GM19238 (cell line): ENCODE measurements around the gene LRRC47.

Experiments used
- DNase-seq: peaks from one replicate; pipeline ENCODE4 v3.0.0; 2011; ENCODE audit warnings: low spot score; ENCODE audit not compliant: insufficient read length

LRRC47 gene

DNA sequence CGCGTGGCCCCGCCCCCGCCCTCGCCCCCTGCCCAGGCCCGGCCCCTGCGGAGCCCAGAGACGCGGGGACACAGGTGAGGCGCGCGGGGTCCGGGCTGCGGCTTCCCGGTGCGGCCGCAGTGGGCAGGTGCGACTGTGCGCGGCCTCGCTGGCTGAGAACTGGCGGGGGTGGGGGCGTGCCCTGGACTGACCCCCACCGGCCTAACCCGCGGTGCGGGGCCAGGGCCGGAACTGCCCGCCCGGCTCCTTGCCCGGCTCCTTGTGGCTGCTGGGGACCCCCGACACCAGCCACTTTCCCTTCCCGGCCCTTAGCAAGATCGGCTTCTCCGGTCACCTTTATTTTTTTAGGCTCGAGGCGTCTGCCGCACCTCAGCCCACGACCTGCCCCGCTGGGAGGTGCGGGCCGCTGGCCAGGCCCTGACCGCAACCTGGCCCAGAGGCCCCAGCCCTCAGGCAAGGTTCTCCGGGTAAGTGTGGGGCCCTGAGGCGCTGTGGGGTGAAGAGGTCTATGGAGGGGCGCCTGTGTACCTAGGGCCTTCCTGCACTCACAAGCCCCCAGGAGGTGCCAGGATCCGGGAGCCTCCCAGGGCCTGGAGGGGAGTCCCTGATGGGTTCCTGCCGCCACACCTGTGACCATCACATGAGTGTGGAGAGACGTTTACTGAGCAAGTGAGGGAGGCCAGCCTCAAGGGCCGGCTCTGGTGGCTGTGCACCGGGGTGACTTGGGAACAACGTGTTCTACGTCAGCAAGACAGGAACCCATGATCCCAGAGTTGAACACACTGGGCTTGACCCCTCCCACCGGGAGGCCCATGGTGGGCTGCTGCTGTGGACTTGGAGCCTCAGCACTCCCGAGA lies 23.4 kb downstream of the LRRC47 start, which contains the start of gene SMIM1:
Gene SMIM1 (plus strand): TSS at position 35 of the 857 bp plus-strand sequence. CDS start 2,625 bp downstream, outside the sequence.
- no peak for DNase-seq

DNA sequence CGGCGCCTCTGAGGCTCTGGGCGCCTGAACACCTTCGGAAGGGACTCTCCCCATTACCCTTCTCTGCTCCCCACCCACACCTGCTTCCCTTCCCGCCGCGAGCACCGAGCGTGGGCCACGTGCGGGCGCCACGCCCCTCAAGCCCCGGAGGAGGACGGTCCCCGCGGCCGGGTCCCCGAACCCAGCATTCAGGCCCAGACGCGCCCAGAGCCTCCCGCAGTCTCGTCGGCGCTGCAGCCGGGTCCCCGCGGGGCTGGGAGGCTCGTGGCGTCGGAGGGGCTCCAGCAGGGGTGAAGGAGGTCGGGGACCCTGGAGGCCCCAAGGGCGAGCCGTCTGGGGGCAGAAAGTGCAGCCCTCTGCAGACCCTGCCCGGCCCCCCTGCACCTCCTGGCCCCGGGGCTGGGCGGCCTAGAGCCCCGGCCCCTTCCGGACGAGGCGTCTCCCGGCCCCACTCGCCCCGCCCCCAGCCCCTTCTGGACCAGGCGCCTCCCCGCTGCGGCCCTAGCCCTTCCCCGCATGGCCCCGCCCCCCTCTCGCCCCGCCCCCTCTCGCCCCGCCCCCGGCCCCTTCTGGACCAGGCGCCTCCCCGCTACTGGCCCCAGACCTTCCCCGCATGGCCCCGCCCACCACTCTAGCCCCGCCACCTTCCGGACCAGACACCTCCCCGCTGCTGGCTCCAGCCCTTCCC lies 24.1 kb downstream of the LRRC47 start:
- DNase-seq: peak; percentile 99

DNA sequence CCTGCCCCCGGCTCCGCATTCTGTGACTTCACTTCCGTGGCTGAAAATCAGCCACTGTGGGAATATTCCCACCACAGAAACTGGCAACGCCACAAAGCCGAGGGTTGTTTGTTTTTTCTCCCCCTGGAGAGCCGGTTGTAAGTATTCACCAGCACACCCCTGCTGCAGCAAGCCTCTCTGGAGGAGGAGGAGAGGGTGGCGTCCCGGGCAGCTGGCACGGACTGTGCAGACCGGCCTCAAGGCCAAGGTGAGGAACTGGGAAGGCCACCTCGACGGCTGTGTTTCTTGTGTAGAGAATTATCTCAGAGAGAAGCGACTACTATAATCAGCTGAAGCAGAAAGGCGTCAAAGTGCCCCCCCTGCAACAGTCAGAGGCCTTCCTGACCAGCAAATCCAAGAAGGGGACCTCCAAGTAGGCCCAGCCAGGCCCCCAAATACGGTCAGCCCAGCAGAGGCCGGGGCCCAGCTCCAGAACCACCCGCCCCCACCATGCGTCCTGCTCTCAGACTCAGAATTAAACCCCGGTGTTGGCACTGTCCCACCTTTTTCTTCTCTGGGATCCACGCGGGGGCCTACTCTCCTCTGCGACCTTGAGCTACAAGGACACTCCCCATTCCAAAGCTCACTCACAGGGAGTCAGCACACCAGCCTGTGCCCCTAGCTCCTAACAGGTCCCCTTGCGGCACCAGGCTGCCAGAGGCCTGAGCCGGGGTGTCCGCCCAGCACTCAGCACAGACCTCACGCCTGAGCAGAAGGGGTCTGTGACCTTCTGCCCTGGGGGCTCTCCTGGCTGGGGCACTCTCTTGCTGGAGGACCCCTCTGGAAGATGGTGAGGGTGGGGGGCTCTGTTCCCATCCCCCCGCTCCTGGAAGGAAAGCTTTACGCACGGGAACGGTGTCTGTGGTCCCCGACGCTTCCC lies 24.9 kb downstream of the LRRC47 start:
- no peak for DNase-seq

DNA sequence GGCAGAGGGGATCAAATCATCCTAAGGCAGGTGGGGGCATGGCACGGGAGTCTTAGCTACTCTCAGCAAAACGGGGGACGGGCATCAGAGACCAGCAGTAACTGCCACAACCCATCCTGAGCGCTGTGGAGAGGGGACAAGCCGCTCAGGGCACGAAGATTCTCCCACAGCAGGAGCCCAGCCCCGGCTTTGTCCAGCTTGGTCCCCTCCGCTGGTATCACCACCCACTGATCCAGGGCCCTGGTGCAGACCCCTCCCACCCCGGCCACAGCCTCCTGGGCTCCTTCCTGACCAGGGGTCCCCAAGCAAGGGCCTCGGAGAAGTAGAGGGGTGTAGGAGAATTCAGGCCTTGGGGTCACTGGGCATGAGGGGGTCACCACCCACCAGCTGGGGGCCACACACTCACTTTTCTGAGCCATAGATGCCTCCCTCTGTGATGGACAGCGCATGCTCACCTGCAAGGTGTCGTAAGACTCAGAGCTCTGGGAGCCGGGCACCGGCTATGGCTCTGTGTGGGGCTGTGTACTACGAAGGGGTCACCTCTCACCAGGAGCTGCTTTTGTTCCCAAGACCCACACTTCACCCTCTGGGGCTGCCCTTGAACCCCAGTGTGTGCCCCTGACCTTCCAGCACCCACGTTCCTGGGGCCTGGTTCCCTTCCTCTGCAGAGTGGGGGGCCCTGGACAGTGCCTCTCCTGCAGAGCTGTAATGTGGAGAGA lies 26.1 kb downstream of the LRRC47 start:
- no peak for DNase-seq

DNA sequence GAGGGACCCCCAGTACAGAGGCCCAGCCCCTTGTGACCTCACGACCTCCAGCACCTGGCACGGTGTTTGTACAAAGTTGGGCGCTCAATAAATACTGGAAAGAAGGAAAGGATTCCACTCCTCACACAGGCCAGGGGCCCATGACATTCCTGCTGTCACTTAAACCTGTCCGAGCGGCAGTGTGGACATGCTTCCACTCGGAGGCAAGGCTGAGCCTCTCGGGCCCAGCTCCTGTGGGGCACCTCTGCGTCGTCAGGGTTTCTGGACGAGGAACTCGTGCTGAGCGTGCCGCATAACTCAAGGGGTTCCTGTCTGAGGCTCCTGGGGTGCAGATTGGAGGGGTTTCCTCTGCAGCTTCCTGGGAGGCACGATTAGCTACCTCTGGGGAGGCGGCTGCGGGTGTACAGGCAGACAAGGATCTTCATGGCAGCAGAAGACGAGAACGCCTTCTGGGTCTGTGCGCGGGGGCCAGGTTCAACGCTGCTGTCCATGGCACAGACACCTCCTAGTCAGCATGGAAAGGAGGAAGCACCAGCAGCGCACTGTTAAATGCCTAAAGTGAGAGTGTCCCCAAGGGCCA lies 27.4 kb downstream of the LRRC47 start:
- no peak for DNase-seq

DNA sequence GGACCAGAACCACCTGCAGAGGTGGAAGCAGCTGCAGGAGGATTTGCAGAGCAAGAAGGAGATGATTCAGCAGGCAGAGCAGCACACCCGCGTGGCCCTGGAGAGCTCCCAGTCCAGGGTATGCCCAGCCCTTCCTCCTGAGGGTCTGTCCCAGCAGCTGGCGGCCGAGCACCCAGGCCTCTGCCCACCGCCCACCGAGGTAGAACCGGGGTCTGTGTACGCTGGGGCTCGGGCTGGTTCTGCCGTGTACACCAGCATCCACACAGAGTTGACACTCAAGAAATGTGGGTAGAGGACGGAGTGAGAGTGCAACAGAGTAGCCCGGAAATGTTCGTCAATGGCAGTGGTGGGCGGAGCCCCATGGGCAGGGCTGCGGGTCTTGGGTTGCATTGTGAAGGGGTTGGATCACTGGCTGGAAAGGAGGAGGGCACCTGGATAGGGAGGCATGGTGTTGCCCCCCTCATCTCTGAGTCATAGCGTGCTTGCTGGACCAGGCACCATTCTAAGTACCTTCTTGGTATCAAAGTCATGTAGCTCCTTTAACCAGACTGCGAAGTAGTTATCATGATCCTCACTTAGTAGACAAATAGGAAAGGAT lies 28.9 kb downstream of the LRRC47 start:
- DNase-seq: no peak

DNA sequence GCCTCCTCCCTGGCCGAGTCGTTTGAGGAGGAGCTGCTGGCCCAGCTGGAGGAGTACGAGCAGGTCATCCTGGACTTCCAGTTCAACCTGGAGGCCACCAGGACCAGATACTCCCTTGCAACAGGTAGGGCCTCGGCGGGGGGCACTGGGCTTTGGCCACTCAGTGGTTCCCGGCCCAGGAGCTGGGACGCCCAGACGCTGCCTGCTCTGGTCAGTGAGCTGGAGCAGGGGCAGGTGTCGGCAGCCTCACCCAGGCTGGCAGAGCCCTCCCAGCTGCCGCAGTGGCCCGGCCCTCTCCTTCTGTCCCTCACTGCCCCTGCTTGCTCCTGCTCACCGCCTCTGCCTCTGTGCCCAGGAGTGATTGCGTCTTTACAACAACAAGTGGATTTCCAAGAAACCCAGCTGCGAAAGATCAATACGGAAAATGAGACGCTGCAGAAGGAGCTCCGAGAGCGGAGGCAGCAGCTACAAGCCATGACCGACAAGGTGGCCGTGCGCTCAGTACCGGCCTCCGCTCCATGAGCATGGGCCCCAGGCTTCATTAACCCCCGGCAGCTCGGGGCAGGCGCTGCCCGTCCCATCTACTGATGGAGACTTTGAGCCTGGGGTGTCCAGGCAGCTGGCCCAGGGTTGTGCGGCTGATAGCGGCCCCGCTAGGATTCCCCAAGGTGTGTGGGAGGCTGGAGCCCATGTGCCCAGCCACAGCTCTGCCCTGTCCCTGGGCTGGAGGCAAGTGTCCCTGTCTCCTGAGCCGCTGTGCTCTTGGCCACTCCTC lies 32.8 kb downstream of the LRRC47 start:
- DNase-seq: no peak

DNA sequence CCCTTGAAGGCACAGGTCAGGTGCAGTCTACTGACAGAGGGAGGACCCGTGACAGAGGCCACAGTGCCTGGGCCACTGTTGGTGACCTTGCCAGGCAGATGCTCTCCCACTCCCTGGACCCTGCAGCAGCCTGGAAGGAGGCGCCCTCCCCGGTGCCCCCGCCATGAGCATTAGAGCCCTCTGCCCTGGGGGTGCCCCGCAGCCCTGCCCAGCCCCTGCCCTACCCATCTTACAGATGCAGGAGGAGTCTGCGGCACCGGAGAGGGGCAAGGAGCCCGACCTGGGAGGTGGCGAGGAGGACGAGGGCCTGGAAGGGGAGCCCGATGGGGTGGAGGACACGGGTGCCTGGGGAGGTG lies 33.4 kb downstream of the LRRC47 start:
- no peak for DNase-seq

DNA sequence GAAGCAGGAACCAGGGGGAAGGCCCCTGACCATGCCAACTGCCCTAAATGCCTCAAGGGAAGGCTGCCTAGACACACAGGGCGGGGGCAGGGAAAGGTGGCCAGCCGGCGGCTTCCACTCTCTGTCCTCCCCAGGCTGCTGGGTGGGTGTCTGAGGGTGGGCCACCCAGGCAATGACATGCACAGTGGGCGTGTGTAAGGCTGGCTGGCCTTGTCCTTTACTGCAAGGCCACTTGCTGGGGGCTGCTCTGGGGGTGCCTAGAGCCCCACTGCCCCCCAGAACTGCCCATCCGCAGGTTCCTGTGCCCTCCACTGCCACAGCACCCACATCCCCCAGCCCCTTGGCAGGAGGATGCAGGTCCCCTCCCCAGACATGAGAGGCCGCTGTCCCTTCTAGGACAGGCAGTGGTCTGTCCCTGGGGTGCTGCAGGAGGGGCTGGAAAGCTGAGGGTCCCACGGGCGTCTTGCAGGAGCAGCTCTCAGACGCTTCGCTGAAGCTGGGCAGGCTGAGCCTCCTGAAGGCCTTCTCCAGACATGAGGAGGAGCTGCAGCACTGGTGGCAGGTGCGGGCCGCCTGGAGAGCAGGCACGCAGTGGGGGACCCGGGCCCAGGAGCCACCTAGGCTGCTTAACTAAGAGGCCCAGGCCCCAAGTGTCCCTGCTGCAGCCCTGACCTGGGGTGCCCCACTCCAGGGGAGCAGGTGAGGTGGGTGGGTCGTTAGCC lies 34.0 kb downstream of the LRRC47 start:
- DNase-seq: no peak

DNA sequence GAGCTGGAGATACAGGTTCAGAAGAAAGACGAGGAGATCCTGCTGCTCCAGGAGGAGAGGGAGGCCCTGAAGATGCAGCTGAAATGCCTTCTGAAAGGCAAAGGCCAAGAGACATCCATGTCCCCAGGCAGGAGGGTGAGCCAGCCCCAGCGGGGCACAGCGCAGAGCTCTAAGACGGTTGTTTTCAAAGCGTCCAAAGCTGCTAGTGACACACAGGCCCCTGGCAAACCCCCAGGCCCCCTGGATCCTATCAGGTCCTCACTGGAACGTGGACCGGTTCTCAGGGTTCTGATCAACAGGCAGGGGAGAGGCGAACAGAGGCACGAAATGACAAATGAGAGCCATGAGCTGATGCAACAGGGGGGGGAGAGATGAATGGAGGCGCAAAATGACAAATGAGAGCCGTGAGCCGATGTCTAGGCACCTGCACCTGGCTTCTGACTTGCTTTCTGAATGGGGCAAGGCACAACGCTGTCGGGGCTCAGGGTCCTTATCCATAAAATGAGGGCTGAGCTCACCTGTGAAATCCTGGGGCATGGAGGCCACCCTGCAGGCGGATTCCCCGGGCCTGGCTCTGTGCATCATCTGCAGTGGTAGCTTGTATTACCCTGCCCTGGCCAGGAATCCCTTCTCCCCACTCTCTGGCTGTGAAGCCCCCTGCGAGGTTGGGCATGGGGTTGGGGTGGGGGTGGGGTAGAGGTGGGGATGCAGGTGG lies 34.8 kb downstream of the LRRC47 start:
- DNase-seq: no peak

DNA sequence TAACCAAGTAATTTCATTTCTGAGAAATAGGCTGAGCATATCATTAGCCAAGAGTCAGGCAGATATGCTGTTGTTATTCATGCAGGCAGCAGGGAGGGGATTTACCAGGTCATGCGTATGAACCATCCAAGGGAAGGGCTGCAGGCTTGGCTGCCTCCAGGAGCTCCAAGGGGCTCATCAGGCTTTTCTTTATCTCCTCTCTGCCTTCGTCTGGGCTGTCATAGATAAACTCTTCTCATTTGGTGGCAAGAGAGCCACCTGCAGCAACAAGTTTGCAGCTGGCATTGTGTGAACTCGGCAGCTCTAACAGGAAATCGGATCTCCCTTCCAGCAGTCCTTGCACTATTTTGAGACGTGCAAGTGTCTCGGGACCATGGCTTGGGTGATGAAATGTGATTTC lies 36.5 kb downstream of the LRRC47 start:
- no peak for DNase-seq

DNA sequence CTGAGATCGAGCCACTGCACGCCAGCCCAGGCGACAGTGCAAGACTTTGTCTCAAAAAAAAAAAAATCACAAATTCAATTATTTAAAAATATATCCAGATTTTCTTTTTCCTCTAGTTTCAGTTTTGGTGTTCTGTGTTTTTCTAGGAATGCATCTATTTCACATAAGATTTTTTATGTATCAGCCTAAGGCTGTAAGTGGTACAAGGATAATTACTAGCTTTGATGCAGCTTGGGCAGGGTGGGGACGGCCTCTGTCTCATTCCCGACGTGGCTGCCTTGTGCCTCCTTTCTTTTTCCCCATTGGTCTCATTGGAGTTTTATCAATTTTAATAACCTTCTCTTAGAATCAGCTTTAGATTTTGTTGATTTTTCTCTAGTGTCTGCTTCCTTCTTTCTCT lies 37.1 kb downstream of the LRRC47 start:
- DNase-seq: no peak

DNA sequence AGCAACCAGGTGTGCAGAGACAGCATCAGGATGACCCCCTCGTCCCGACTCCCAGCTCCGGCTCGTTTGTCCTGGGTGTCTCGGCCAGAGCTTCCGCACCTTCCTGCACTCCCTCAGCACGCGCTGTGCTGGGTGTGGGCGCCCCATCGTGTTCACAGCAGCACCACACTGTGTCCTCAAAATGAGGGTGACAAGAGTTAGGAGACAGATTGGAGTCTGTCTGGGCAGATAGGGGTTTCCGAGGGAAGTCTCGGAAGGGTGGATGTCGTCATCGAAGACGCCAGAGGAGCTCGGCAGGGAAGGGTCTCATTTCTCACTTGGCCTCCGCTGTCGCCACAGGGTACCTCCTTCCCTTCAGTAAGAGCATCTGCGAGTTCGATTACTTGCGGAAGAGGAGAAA lies 39.9 kb downstream of the LRRC47 start:
- no peak for DNase-seq

DNA sequence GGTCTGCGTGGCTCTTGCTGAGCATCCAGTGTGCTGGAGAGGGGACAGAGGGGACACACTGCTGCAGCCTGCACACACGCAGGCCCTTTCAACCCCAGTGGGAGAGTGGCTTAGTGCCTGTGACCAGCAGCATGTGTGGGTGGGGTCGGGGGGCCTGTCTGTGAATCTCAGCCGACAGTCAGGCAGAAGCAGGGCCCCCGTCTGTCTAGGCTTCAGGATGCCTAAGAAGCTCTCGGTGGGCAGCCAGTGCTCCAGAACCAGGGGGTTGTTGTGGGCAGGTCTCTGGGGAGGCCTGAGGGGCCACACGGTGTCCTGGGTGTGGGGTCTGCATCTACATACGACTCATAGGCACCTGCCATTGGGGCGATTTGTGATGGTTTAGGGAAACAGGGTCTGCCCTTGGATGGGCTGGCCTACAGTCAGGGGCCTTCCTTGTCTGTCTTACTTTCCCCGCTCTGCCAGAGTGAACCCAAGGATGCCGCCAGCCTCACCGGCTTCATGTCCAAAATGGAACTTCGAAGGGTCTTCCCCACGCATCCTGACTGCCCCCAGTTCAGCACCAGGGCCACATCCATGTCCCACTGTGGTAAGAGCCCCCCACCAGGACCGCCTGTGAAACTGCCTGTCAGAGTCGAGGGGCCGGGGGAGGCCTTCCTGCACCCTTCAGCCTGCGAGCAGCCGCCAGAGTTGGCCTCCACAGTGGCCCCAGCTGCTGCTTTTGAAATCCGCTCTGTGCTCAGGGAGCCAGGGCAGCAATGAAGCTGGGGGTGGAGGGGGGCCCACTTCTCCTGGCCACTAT lies 42.4 kb downstream of the LRRC47 start:
- DNase-seq: no peak

DNA sequence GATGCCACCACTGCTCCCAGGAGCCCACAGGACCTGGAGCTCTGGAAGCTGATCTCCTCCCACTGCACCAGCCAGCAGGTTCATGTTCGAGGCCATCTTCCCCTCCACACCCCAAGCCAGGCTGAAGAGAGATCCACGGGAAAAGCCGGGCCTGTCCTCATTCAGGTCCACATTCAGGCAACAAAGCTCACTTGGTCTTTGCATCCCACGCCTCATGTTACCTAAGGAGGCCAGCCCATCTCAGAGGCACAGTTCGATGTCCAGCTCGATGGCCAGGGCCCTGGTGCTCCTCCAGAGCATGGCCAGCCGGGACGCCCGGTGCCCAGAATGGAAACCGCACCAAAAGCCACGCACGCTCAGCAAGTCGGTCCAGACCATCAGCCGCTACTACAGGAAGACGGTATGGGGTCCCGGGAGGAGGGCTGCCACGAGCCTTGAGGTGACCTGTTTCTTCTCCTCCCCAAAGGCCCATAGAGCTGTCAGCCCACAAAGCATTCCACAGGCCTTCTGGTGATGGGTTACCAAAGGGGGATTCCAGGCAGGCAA lies 43.8 kb downstream of the LRRC47 start, which contains the start of gene CCDC27:
Gene CCDC27 (plus strand): TSS at position 51 of the 546 bp plus-strand sequence. CDS start 32 bp downstream, at position 83.
- DNase-seq: no peak

DNA sequence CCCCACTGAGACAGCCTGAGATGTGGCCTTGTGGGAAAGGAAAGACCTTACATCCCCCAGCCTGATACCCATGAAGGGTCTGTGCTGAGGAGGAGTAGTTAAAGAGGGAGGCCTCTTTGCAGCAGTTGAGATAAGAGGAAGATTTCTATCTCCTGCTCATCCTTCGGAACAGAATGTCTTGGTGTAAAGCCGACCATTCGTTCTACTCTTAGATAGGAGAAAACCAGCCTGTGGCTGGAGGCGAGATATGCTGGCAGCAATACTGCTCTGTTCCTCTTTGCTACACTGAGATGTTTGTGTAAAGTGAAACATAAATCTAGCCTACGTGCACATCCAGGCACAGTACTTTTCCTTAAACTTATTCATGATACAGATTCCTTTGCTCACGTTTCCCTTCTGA lies 45.6 kb downstream of the LRRC47 start:
- DNase-seq: no peak

DNA sequence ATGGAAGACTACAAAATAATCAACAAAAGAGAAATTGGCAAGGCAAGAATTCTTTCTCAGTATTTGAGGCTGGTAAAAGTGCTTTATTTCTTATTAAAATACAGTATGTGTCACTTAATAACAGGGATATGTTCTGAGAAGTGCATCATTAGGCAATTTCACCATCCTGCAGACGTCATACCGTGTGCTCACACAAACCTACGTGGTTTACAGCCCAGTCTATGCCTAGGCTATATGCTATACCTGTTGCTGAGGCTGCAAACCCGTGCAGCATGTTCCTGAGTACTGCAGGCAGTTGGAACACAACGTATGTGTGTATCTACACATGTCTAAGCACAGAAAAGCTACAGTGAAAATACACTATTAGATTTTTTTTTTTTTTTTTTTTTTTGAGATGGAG lies 46.8 kb downstream of the LRRC47 start:
- no peak for DNase-seq
